GM12878 (cell line): ENCODE results near the gene C11orf98. TPM values are rescaled to one million over a fixed set of nuclear protein-coding genes. Genes with fewer than 3 reads are reported as not detected.

Experiments used
- ATAC-seq: fragments of 200-7000 bp; cut with Tn5 transposase; 3 replicates; pipeline ENCODE4 v1.9.1; 2020; ENCODE audit warnings: mild to moderate bottlenecking, moderate library complexity
- BruUV-seq: library from RNA; stranded (reverse); fragments of 400-500 nt; replicated peaks from 2 replicates; lab custom pipeline; 2021; lab: Mats Ljungman, UMichigan
- CTCF ChIA-PET: fragments of 300-600 bp; sonication (Branson Sonifier 250); formaldehyde crosslinking; extraction: SDS; loops from one replicate; lab custom pipeline; 2021; ENCODE audit warnings: inconsistent platforms; lab: Yijun Ruan, JAX
- POLR2A ChIA-PET: fragments of 350-600 bp; formaldehyde crosslinking; extraction: SDS; loops from one replicate; lab custom pipeline; 2021; ENCODE audit warnings: inconsistent platforms; lab: Charles Lee
- RAD21 ChIA-PET: fragments of 300-600 bp; sonication (Branson Sonifier 250); formaldehyde crosslinking; loops from one replicate; lab custom pipeline; 2023; ENCODE audit warnings: antibody characterized with exemption; ENCODE audit not compliant: unreplicated experiment; lab: Charles Lee
- SMC1A ChIA-PET: fragments of 300-600 bp; sonication (Branson Sonifier 250); formaldehyde crosslinking; loops from one replicate; lab custom pipeline; 2023; ENCODE audit not compliant: unreplicated experiment, uncharacterized antibody; lab: Charles Lee
- DNase-seq: peaks from one replicate; pipeline ENCODE4 v3.0.0-alpha.2; 2011; ENCODE audit warnings: low read depth, low spot score
- FAIRE-seq: peaks from 3 replicates; lab custom pipeline; 2011; peaks lifted over from hg19 to GRCh38; lab: Jason Lieb, UNC
- H2AFZ ChIP-seq: 2 replicates; pipeline ENCODE4 v1.6.0; 2011; ENCODE audit warnings: low read depth, low read length, control low read depth; ENCODE audit not compliant: control insufficient read depth
- H3K27ac ChIP-seq: 2 replicates; pipeline ENCODE4 v1.5.1; 2011; ENCODE audit warnings: control low read depth; ENCODE audit not compliant: control insufficient read depth, insufficient read depth
- H3K27me3 ChIP-seq, 2 experiments: replicated peaks in 1 of 2; 2 replicates each; pipeline versions ENCODE4 v1.6.0 to v1.6.1; 2011; ENCODE audit warnings: low read length in 1 of 2; ENCODE audit not compliant: control insufficient read depth in 2 of 2, insufficient read depth in 2 of 2
- H3K36me3 ChIP-seq, 2 experiments: 2 replicates each; pipeline ENCODE4 v1.5.1; 2011; ENCODE audit warnings: low read length in 1 of 2; ENCODE audit not compliant: control insufficient read depth in 2 of 2, insufficient read depth in 2 of 2
- H3K4me1 ChIP-seq: 2 replicates; pipeline ENCODE4 v1.6.1; 2011; ENCODE audit warnings: mild to moderate bottlenecking, low read length, moderate library complexity, mixed read lengths; ENCODE audit not compliant: control insufficient read depth, insufficient read depth
- H3K4me2 ChIP-seq: 2 replicates; pipeline ENCODE4 v1.6.0; 2011; ENCODE audit warnings: control low read depth; ENCODE audit not compliant: control insufficient read depth, insufficient read depth
- H3K4me3 ChIP-seq: fragments of 200-600 bp; sonication (generic); 2 replicates; pipeline ENCODE4 v1.5.1; 2016
- H3K79me2 ChIP-seq: 2 replicates; pipeline ENCODE4 v1.6.0; 2011; ENCODE audit warnings: low read length; ENCODE audit not compliant: control insufficient read depth, insufficient read depth
- H3K9ac ChIP-seq: 2 replicates; pipeline ENCODE4 v1.8.0; 2011; ENCODE audit warnings: low read length, control low read depth, mixed read lengths; ENCODE audit not compliant: control insufficient read depth, insufficient read depth
- H3K9me3 ChIP-seq: replicated peaks from 3 replicates; pipeline ENCODE4 v1.5.1; 2011; ENCODE audit warnings: mild to moderate bottlenecking, low read length; ENCODE audit not compliant: control insufficient read depth, insufficient read depth
- H4K20me1 ChIP-seq: 2 replicates; pipeline ENCODE4 v1.6.0; 2011; ENCODE audit not compliant: control insufficient read depth, insufficient read depth
- BHLHE40 ChIP-seq, 2 experiments: fragments of 450-650 bp in 1 of 2; IDR thresholded peaks; 2 replicates each; pipeline ENCODE4 v1.6.1; 2011 to 2017; ENCODE audit warnings: low read depth in 2 of 2, borderline replicate concordance in 1 of 2, improper control_type of control experiment in 1 of 2, low read length in 1 of 2, mild to moderate bottlenecking in 1 of 2
- FOXK2 ChIP-seq: fragments of 450-650 bp; IDR thresholded peaks from 2 replicates; pipeline ENCODE4 v1.6.1; 2017; ENCODE audit warnings: mild to moderate bottlenecking, moderate library complexity
- HCFC1 ChIP-seq: fragments of 150-350 bp; IDR thresholded peaks from 2 replicates; pipeline ENCODE4 v1.6.1; 2014; ENCODE audit warnings: low read length
- MYC ChIP-seq: IDR thresholded peaks from 2 replicates; pipeline ENCODE4 v1.6.1; 2011; ENCODE audit warnings: mild to moderate bottlenecking, low read length, moderate library complexity, inconsistent platforms; ENCODE audit not compliant: insufficient read depth, insufficient replicate concordance, insufficient read length, severe bottlenecking
- NFIC ChIP-seq: IDR thresholded peaks from 2 replicates; pipeline ENCODE4 v1.6.1; 2012; ENCODE audit warnings: low read depth, mild to moderate bottlenecking, inconsistent platforms, low read length, moderate library complexity
- NFXL1 ChIP-seq: fragments of 450-650 bp; IDR thresholded peaks from 2 replicates; pipeline ENCODE4 v1.6.1; 2017; ENCODE audit warnings: antibody characterized with exemption, mild to moderate bottlenecking, borderline replicate concordance
- NR2C1 ChIP-seq: fragments of 450-650 bp; IDR thresholded peaks from 2 replicates; pipeline ENCODE4 v1.6.1; 2017; ENCODE audit warnings: antibody characterized with exemption, mild to moderate bottlenecking, moderate library complexity
- NRF1 ChIP-seq: conservative IDR thresholded peaks from 2 replicates; pipeline ENCODE4 v1.6.1; 2011; ENCODE audit warnings: mild to moderate bottlenecking, low read depth, low read length, improper control_type of control experiment
- POLR2A ChIP-seq: IDR thresholded peaks from 2 replicates; pipeline ENCODE4 v1.6.1; 2011; ENCODE audit warnings: low read depth, mild to moderate bottlenecking, low read length
- RAD51 ChIP-seq: fragments of 450-650 bp; IDR thresholded peaks from 2 replicates; pipeline ENCODE4 v1.6.1; 2016; ENCODE audit warnings: moderate library complexity, mild to moderate bottlenecking, inconsistent platforms
- ZNF207 ChIP-seq: fragments of 450-650 bp; IDR thresholded peaks from 2 replicates; pipeline ENCODE4 v1.6.1; 2014; ENCODE audit warnings: antibody characterized with exemption, mild to moderate bottlenecking, borderline replicate concordance
- ZSCAN29 ChIP-seq: fragments of 450-650 bp; IDR thresholded peaks from 2 replicates; pipeline ENCODE4 v1.6.1; 2017; ENCODE audit warnings: mild to moderate bottlenecking, moderate library complexity
- WGBS: methylation state at CpG from one replicate; pipeline ENCODE4 v1.1.6; 2016; ENCODE audit warnings: low lambda C conversion rate; ENCODE audit not compliant: insufficient replicate concordance, insufficient coverage; ENCODE audit errors: missing lambda C conversion rate; 5-methylcytosine and 5-hydroxymethylcytosine counted together
- in situ Hi-C: fragments of 300-500 bp; cut with MboI; formaldehyde crosslinking; loops from 9 replicates; pipeline ENCODE4 v1.14.3; 2018; ENCODE audit warnings: mixed read lengths
- intact Hi-C: fragments of 100-400 bp; cut with micrococcal nuclease; formaldehyde crosslinking; loops from one replicate; pipeline ENCODE4 v1.14.2; 2022; ENCODE audit not compliant: unreplicated experiment
- polyA plus RNA-seq, 11 experiments: library from polyadenylated mRNA; depleted of rRNA in 4 of 11; unstranded in 6 of 11; stranded (reverse) in 5 of 11; fragments of >200 nt; fragmentation: Nextera tagmentation in 4 of 11; fragmentation: Illumina TruSeq in 1 of 11; extraction: Ambion mirVana in 4 of 11; extraction: Trizol in 1 of 11; gene quantifications; 1 replicate in 1 of 11; 2 replicates in 10 of 11; pipeline versions ENCODE4 v1.2.1 to v1.2.3, GENCODE V29; 2011 to 2016; ENCODE audit warnings: inconsistent platforms in 2 of 11, missing spikeins in 2 of 11, low read depth in 1 of 11
- total RNA-seq, 4 experiments: library from RNA; depleted of rRNA in 3 of 4; stranded (reverse); fragments of >200 nt in 3 of 4; fragmentation: Illumina TruSeq in 1 of 4; extraction: Trizol in 1 of 4; gene quantifications; 2 replicates each; pipeline versions ENCODE4 v1.2.1 to v1.2.3, GENCODE V29; 2013 to 2021
- TF ChIP-seq, protein P1 (sequence below): fragments of 150-350 bp; IDR thresholded peaks from 2 replicates; pipeline ENCODE4 v1.6.1; 2014; ENCODE audit warnings: mild to moderate bottlenecking, low read depth, low read length

Gene C11orf98
- total and polyA plus RNA-seq, 10 of the 15 experiments (the other 5 are each of a cell fraction or from before 2014, with no cell fraction given) = 62.5 to 270 (median 162) TPM

DNA sequence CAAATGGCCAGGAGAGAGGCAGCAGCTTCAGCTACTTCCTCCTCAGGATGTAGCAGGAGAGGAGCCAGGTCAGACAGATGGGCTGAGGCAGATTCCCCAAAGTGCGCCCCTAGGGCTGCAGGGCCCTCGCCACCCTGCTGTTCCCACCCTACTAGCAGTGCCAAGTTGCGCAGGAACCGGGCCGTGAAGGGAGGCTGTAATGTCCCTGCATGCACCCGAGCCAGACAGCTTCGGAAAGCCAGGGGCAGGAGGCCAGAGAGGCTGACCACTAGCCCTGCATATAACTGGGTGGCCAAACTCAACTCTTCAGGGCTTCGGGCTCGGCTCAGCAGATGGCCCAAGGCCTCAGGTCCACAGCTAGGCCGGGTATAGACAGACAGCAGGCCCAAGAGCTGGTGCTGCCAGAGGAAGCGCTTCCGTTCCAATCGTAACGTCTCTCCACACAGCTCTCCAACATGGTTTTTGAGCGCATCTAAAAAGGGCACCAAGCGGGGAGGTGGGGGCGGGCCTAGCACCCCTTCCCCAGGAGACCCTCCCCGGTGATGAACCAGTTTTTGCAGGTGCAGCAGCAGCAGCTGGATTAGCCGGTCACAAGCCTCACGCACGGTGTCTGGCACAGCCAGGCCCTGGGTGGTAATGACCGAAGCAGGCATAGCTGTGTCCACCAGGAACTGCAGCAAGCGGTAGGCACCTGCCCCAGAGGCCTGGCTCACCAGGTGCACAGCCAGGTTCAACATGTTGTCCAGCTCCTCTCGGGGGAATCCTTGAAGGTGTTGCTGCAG is 16.6 kb downstream of the C11orf98 start (continued):
- TF ChIP-seq ZNF207 (no peak), HCFC1 (no peak)
- TF ChIP-seq, protein P1, sequence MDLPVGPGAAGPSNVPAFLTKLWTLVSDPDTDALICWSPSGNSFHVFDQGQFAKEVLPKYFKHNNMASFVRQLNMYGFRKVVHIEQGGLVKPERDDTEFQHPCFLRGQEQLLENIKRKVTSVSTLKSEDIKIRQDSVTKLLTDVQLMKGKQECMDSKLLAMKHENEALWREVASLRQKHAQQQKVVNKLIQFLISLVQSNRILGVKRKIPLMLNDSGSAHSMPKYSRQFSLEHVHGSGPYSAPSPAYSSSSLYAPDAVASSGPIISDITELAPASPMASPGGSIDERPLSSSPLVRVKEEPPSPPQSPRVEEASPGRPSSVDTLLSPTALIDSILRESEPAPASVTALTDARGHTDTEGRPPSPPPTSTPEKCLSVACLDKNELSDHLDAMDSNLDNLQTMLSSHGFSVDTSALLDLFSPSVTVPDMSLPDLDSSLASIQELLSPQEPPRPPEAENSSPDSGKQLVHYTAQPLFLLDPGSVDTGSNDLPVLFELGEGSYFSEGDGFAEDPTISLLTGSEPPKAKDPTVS = no peak

DNA sequence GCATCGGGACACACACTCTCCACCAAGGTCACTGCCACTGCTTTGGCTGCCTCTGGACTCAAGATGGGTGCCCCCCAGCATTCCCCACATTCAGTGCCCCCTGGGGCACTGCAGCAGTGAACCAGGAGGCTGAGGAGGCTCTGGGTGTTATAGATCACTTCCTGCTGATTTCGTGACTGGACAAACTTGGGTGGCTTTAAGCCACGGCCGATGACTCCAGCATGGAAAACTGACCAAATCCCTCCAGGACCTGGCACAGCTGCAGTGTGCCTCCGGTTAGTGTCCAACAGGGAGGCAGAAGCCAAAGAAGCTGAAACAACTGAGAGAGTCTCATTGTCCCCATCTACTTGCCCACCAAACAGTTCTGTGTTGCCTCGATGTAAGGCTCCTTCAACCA is 17.4 kb downstream of the C11orf98 start:
- POLR2A ChIA-PET = interaction anchor here (1.5 to 14.6 kb wide), 2 partner anchors 22 to 26 kb away, joined by 6 to 295 read pairs; partner anchors contain the start of genes B3GAT3, C11orf98, CSKMT and LBHD1
- WGBS = 81% methylated on average over 6 of the region's 6 CpGs
- Histone ChIP-seq H3K27ac (no peak overlapping the region), H4K20me1 (no peaks in the 10 kb centered on the region; the same call in 1 of the 2 replicates), H3K4me1 (peaks cover 4% of the 10 kb centered on the region; the same call in 1 of the 2 replicates), H2AFZ (no peak overlapping the region), H3K4me3 (no peak overlapping the region), H3K4me2 (no peak overlapping the region), H3K79me2 (peaks cover 51% of the 10 kb centered on the region), H3K9me3 (no peaks in the 10 kb centered on the region)
- in situ Hi-C loops = no loop called here
- no peak for ATAC-seq
- CTCF ChIA-PET = interaction anchor here (0.5 kb wide), 1 partner anchor 90 kb away, joined by 3 read pairs; no protein-coding TSS in a partner anchor
- no peak for FAIRE-seq
- intact Hi-C loops = loop anchor here (2.0 kb wide), 1 partner anchor 25 kb away; no protein-coding TSS in a partner anchor
- TF ChIP-seq POLR2A (no peak; the same call in 1 of the 2 replicates), NRF1 (no peak), NFXL1 (no peak), RAD51 (no peak), ZSCAN29 (no peak), FOXK2 (no peak), MYC (no peak), NR2C1 (no peak), NFIC (no peak), BHLHE40 (IDR thresholded peaks at IDR 0.05; ENCODE audit: borderline replicate concordance in 1 of 2, low read depth in 2 of 2, low read length in 1 of 2) (no peak)
- TF ChIP-seq, all 136 proteins: peak for 0
- no peak for DNase-seq
- SMC1A ChIA-PET = no interaction called here
- H3K27me3 ChIP-seq = no peaks in the 10 kb centered on the region
- RAD21 ChIA-PET = interaction anchor here (1.0 kb wide), 1 partner anchor 74 kb away, joined by 4 read pairs; the partner anchor contains the start of gene EEF1G
- H3K36me3 ChIP-seq = peaks cover 10 to 13% of the 10 kb centered on the region in 2 experiments; a peak in 3 of 4 replicates
- BruUV-seq = no TSS peak
- H3K9ac ChIP-seq = no peak overlapping the region
